Ramos (cell line): ENCODE measurements around the gene C14orf93.

Source experiments
- in situ Hi-C: fragments of 300-500 bp; cut with MboI; formaldehyde crosslinking; loops from one replicate; pipeline ENCODE4 v1.14.3; 2022; ENCODE audit warnings: low sequenced_read_pairs; ENCODE audit not compliant: unreplicated experiment

Gene C14orf93

GRCh38 chr14:23047034-23047634 is 37.2 kb upstream of the C14orf93 start:
- in situ Hi-C loops, result no loop called here

DNA sequence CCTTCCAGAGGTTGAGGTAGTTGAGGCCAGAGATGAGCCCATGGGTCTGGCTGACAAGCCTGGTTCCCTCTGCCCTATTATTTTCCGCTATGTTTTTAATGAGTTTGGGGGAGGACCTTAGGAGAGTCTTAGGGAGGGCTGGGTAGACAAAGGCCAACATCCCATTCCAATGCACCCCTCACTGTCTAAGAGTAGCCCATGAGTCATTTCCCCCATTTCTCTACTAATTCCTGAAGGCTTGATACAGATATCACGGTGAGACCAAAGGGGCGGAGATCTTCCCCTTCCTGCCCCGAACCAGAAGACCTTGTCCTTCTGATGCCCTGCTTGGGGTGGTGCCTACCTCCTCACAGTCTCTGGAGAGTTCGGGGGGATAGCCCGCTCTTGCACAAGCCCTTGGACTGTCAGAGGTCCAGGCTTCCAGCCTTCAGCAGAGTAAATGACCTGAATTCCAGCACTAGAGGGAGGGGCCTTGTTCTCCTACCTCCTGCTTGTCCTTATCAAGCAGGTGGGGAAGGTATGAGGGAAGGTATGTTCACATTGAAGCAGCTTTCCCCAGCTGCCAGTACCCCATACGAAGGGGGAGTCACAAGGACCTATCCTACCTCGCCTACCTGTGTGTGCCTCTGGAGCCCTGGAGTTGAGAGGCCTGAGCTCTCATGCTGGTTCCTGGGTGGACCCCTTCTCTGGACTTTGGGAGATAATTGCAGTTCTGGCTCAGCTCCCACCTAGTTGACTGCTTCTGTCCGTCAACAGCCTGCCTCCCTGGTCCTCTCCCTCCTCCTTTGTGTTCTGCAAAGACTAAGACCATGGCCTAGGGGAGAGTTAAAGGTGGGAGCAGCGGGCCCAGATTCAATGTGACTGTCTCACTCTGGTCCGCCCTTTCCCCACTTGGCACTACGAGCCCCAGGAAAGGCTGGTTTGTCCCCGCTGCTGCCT is 35.7 kb upstream of the C14orf93 start:
- in situ Hi-C loops, result no loop called here

DNA sequence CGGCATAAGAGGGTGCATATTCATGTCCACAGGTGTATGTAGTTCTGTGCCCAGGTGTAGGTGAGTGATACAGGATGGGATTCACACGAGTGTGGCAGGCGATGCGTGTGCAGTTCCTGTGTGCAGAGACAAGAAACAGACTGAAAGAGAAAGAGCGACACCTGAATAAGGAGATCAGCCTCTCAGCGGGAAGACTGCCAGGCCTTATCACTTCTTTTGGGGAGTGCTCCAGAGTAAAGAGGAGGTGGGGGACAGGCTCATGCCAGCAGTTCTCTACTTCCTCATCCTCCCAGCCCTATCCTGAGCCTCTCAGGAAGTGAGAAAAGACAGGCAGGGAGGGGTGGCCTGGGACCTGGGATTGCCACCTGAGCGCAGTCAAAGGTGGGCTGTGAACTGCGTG is 34.9 kb upstream of the C14orf93 start:
- in situ Hi-C loops, result no loop called here

DNA sequence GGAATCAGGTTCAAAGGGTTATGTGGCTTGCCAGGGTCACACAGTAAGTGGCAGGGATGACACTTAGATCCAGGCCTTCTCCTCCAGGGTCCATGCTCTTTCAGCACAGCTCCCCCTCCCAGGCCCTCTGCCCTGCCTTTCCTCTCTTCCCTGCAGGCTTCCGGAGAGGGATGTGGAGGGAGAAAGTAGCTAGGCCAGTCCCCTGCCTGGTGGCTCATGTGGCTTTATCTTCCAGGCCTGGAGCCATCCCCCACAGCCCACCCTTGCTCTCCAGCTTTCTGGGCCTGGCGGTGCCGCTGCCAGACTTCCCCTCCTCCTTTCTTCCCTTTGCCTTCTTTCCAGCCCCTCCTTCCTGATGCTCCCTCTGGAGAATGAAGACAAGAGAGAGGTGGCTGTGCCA is 33.8 kb upstream of the C14orf93 start:
- in situ Hi-C loops, result no loop called here

GRCh38 chr14:23043145-23043544 is 33.2 kb upstream of the C14orf93 start:
- in situ Hi-C loops, result no loop called here

DNA sequence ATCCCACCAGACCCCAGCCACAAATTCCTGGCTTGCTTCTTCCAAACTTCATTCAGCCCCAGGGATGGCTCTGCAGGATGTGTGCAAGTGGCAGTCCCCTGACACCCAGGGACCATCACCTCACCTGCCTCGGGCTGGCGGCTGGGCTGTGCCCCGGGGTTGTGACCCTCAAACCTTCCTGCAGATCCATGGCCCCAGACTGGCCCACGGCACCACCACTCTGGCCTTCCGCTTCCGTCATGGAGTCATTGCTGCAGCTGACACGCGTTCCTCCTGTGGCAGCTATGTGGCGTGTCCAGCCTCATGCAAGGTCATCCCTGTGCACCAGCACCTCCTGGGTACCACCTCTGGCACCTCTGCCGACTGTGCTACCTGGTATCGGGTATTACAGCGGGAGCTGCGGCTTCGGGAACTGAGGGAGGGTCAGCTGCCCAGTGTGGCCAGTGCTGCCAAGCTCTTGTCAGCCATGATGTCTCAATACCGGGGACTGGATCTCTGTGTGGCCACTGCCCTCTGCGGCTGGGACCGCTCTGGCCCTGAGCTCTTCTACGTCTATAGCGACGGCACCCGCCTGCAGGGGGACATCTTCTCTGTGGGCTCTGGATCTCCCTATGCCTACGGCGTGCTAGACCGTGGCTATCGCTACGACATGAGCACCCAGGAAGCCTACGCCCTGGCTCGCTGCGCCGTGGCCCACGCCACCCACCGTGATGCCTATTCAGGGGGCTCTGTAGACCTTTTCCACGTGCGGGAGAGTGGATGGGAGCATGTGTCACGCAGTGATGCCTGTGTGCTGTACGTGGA is 32.4 kb upstream of the C14orf93 start, which contains the start of gene PSMB11:
PSMB11 (plus strand) TSS at position 51 of the 804 bp plus-strand sequence; CDS start at position 65, 14 bp downstream.
- in situ Hi-C loops, result no loop called here

DNA sequence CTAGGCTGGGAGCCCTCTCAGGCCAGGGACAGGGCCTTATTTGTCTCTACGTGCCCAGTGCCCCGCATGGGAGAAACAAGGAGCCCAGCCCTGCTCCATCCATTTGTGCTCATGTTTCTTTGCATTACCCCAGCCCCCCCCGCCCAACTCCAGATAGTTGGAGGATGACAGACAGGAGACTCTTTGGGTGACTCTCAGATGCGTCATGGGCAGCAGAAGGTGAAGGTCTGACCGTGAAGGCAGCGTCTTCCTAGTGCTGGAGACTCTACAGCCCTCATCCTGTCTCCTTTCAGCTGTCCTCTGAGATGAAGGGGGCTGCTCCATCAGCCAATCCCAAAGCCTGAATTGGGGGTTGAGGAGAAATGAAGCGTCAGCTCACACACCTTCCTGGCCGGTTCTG is 31.8 kb upstream of the C14orf93 start:
- in situ Hi-C loops, result no loop called here

GRCh38 chr14:23040100-23040499 is 30.2 kb upstream of the C14orf93 start:
- in situ Hi-C loops, result no loop called here

DNA sequence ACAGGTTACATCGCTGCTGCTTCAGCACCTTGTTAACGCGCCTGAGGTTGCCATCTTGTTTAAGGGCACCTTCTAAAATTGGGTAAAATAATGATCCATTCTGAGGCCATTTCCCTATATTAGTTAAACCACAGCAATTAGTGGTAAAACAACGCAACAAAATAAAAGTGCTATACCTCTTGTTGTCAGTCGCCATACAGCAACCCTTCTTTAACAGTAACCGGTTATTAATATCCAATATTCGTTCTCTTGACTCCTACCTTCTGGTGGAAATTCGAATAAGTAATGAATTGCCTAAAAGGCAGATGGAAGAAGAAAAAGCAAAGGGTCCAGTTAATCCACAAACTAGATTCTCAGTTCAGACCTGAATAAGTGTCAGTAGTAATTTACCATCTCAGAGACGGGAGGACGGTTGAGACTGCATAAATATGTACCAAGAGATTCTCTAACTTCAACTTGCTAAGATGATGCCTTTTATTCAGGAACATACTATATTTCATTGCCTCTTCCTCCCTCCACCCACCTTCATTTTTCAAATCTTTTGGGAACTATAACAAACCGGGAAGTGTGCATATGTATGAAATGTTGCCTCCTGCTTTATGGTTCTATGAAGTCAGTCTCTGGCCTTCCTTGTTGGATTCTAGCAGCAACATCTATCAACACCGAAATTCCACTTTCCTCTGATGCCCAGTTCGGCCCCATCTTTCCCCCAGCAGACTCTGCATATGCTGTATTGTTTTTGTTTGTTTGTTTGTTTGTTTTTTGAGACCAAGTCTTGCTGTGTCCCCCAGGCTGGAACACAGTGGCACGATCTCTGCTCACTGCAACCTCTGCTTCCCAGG is 25.6 kb upstream of the C14orf93 start:
- in situ Hi-C loops, result no loop called here

- in situ Hi-C loops, result no loop called here
These were observed 24.8 kb upstream of the C14orf93 start, which contains the start of gene PSMB5 for GRCh38 chr14:23034498-23035302. PSMB5 (minus strand) TSS chr14:23034900; CDS start chr14:23034881, 19 bp downstream.

DNA sequence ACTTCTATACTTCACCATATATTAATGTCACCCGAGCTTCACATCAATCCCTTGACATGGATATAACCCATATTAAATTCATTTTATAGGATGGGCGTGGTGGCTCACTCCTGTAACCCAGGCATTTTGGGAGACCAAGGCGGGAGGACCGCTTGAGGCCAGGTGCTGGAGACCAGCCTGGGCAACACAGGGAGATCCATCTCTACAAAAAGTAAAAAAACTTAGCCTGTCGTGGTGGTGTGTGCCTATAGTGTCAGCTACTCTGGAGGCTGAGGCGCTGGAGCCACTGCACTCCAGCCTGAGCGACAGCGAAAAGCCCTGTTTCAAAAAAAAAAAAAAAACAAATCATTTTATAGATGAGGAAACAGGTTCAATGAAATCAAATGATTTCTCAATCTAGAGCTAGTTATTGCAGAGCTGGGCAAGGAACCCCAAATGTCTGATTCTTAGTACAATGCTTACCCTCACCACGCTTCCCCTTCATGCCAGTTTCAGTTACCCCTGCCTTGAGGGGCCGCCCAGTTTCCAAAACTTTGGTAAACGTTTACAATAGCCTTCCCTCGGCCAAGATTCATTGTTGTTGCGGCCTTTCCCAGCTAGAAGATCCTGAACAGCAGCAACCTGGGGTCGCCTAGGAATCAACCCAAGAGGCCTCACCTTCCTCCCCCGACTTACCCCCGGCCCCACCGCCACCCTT is 24.0 kb upstream of the C14orf93 start:
- in situ Hi-C loops, result no loop called here

DNA sequence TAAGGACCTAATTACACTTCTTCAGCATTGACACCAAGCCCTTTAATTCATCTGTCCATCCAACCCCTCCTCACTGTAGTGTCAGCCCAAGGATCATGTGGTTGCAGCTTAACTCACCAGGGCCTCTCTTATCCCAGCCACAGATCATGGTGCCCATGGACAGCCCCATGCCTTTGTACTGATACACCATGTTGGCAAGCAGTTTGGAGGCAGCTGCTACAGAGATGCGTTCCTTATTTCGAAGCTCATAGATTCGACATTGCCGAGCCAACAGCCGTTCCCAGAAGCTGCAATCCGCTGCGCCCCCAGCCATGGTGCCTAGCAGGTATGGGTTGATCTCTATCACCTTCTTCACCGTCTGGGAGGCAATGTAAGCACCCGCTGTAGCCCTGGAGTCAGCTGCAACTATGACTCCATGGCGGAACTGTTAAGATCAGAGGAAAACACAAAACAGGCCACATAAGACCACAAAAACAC is 23.3 kb upstream of the C14orf93 start:
- in situ Hi-C loops, result no loop called here

- in situ Hi-C loops, result no loop called here
These were observed 21.0 kb upstream of the C14orf93 start for GRCh38 chr14:23030936-23031335.

DNA sequence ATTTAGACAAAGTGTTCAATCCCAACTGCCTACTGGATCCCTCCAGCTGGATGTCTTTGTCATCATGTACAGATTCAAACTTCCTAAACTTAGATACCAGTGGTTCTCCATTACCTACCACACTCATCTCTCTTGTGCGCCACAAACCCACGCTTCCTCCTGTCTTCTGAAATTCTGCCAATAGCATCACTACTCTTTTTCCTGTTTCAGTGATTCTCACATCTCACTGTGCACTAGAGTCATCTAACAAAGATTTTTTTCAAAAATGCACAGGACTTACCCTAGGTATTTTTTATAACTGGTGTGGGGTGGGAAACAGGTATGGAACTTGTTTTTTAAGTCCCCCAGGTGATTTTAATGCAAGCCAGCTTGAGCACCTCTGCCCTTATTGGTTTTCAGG is 18.9 kb upstream of the C14orf93 start:
- in situ Hi-C loops, result no loop called here

DNA sequence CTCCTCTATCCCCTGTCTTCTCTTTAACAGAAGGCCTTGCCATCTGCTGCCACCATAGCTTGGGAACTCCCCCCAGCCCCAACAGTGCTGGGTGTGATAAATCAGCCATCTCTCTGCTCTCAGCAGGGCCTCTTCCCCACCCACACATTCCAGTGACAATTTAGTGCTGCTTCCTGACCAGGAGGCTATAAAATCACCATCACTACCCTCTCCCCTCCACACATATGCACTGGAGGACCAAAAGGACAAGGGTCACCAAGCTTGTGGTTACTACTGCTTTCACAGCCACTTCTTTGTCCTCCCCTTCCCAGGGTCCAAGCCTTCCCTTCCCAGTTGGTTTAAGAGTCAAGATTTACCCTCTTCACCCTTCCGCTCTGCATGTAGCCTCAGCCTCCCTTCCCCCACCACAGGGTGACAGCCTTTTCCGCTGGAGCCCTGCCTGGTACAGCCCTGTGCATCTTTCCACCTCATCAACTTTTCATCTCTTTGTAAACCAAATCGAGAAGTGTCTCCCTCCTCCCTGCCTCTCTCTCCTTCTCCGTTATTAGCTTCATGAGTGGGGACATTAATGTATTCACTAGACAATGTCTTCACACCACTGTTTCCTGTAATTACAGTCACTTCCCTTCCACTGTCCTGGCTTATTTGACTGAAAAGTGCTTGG is 15.3 kb upstream of the C14orf93 start:
- in situ Hi-C loops, result no loop called here

GRCh38 chr14:23024612-23025075 is 14.7 kb upstream of the C14orf93 start:
- in situ Hi-C loops, result no loop called here

GRCh38 chr14:23023795-23024152 is 13.8 kb upstream of the C14orf93 start:
- in situ Hi-C loops, result no loop called here
